Pancreas (tissue), 10 donors: Measurements from ENCODE around the gene ZFAND3. TPM values are rescaled to one million over a fixed set of nuclear protein-coding genes. Genes with fewer than 3 reads are reported as not detected.

Experiments
- ATAC-seq, 4 donors: fragments of 200-7000 bp; cut with Tn5 transposase; one replicate each; pipeline versions ENCODE4 v1.8.0 to v1.9.1; 2020; ENCODE audit warnings: mild to moderate bottlenecking in 4 of 4, moderate library complexity in 4 of 4
- DNase-seq, 6 donors: peaks; one replicate each; pipeline ENCODE4 v3.0.0-alpha.2; 2020
- FAIRE-seq: peaks from 2 replicates; lab custom pipeline; 2012; peaks lifted over from hg19 to GRCh38; lab: Jason Lieb, UNC
- H3K27ac ChIP-seq, 4 donors: fragments of 200-600 bp; sonication (generic); 1 replicate in 3 of 4; 2 replicates in 1 of 4; pipeline versions ENCODE4 v1.5.0 to v1.8.0; 2020
- H3K27me3 ChIP-seq, 4 donors: fragments of 200-600 bp; one replicate each; pipeline ENCODE4 v1.8.0; 2021
- H3K36me3 ChIP-seq, 3 donors: fragments of 200-600 bp; sonication (generic) in 1 of 3; one replicate each; pipeline versions ENCODE4 v1.5.0 to v1.8.0; 2020 to 2021
- H3K4me1 ChIP-seq, 3 donors: fragments of 200-600 bp; one replicate each; pipeline ENCODE4 v1.8.0; 2021
- H3K4me3 ChIP-seq, 4 donors: fragments of 200-600 bp; sonication (generic) in 2 of 4; one replicate each; pipeline versions ENCODE4 v1.5.0 to v1.8.0; 2020 to 2021
- H3K9me3 ChIP-seq, 4 donors: fragments of 200-600 bp; one replicate each; pipeline ENCODE4 v1.8.0; 2021
- CTCF ChIP-seq, 4 donors: fragments of 200-600 bp; sonication (generic) in 3 of 4; IDR thresholded peaks; one replicate each; pipeline versions ENCODE4 v1.5.0 to v1.8.0; 2021; ENCODE audit warnings: antibody characterized with exemption in 4 of 4
- WGBS, 2 donors: extraction: QIAGEN DNeasy Blood & Tissue Kit; methylation state at CpG; one replicate each; pipeline ENCODE4 v1.1.7; 2013; 5-methylcytosine and 5-hydroxymethylcytosine counted together
- intact Hi-C, 3 donors: fragments of 100-400 bp; cut with DNase I; formaldehyde crosslinking; loops; one replicate each; pipeline versions ENCODE4 v1.11.1 to v1.14.2; 2022
- polyA plus RNA-seq, 2 donors: library from polyadenylated mRNA; stranded (reverse); fragments of 200-250 nt; gene quantifications; one replicate each; pipeline ENCODE4 v1.2.3, GENCODE V29; 2013
- total RNA-seq, 6 donors: library from RNA; stranded (reverse); fragmentation: NEBNext Ultra II Directional in 4 of 6; extraction: Animal tissue kit (Norgen Biotek cat#: 25700) in 4 of 6; gene quantifications; one replicate each; pipeline versions ENCODE4 v1.2.1 to v1.2.4, GENCODE V29; 2021 to 2023
- donor health status: healthy with polysubstance abuse.
- donor health status: DM: no; HTN: no; CAD: no; lungs with moderate emphysema.
- donor health status: DM: no; HTN: no; CAD: no.
- donor health status: control.
- donor health status: control.
- donor health status: Bipolar disorder and iron deficiency.
- donor health status: DM: yes; HTN: yes; CAD: no.
- donor health status: DM: no; HTN: no; CAD: no.
- donor health status: DM: no; HTN: no; CAD: no.
- donor health status: DM: yes; HTN: yes; CAD: no.

Gene ZFAND3
- total and polyA plus RNA-seq, 8 donors = 13.1 to 49.8 (median 31.8) TPM

- no peak for TF ChIP-seq CTCF (IDR thresholded peaks at IDR 0.05)
- Histone ChIP-seq H3K27me3 (no peaks in the 10 kb centered on the region), H3K4me3 (no peak overlapping the region), H3K36me3 (no peaks in the 10 kb centered on the region), H3K4me1 (no peaks in the 10 kb centered on the region), H3K9me3 (no peaks in the 10 kb centered on the region), H3K27ac (no peak overlapping the region)
- no peak for FAIRE-seq
- ATAC-seq = no peak
- DNase-seq = no peak
- 92 to 95% methylated on average over 8 of the region's 8 CpGs for WGBS, 2 donors
- intact Hi-C loops = no loop called here
Measured at GRCh38 chr6:38198219-38198618, 378.7 kb downstream of the ZFAND3 start.

Other genes with a start within 250 kb of the ZFAND3 start
- 1 to 10 TPM in 2 of 6 donors, under 1 TPM in 4; 0.09 to 3.4 (median 0.36) TPM for gene MDGA1, start 121.8 kb upstream of the ZFAND3 start, total RNA-seq
- 1 to 10 TPM in 1 of 2 donors, under 1 TPM in 1; 0.91 to 1.3 TPM for gene MDGA1, start 121.8 kb upstream of the ZFAND3 start, polyA plus RNA-seq